SK-N-SH (cell line): ENCODE measurements around the gene CPEB3. TPM values are rescaled to one million over a fixed set of nuclear protein-coding genes. Genes with fewer than 3 reads are reported as not detected.
A peak's percentile ranks its signal among the peaks of the same experiment; 100 is the strongest.

Source experiments
- CTCF ChIA-PET: fragments of 300-600, 350-600 bp; formaldehyde crosslinking; extraction: SDS; loops from one replicate; lab custom pipeline; 2021; lab: Yijun Ruan, JAX
- POLR2A ChIA-PET: fragments of 350-600 bp; sonication (Branson Sonifier 250); formaldehyde crosslinking; extraction: SDS; loops from one replicate; lab custom pipeline; 2020; ENCODE audit warnings: antibody characterized with exemption, inconsistent platforms; lab: Yijun Ruan, JAX
- DNase-seq: peaks from one replicate; pipeline ENCODE4 v3.0.0; 2012
- H2AFZ ChIP-seq: fragments of 200-600 bp; sonication (generic); 2 replicates; pipeline ENCODE4 v1.8.1; 2016; ENCODE audit warnings: antibody characterized with exemption, mild to moderate bottlenecking, low read depth
- H3F3A ChIP-seq: fragments of 200-600 bp; sonication (generic); replicated peaks from 2 replicates; pipeline ENCODE3; 2016; ENCODE audit warnings: antibody characterized with exemption, mild to moderate bottlenecking; ENCODE audit not compliant: insufficient read depth
- H3K27ac ChIP-seq, 2 experiments: fragments of 200-500 bp in 1 of 2; fragments of 200-600 bp in 1 of 2; sonication (Bioruptor generic) in 1 of 2; sonication (generic), shearing (Covaris generic) in 1 of 2; 2 replicates each; pipeline versions ENCODE4 v1.5.1 to v1.6.1; 2014 to 2016; ENCODE audit warnings: low read depth in 2 of 2, inconsistent platforms in 1 of 2, low read length in 1 of 2, mild to moderate bottlenecking in 1 of 2, mixed read lengths in 1 of 2
- H3K27me3 ChIP-seq: fragments of 200-600 bp; sonication (generic), shearing (Covaris generic); 2 replicates; pipeline ENCODE4 v1.6.1; 2016; ENCODE audit warnings: mixed run types; ENCODE audit not compliant: insufficient read depth
- H3K36me3 ChIP-seq, 2 experiments: fragments of 200-500 bp in 1 of 2; fragments of 200-600 bp in 1 of 2; sonication (Bioruptor generic) in 1 of 2; sonication (generic) in 1 of 2; replicated peaks in 1 of 2; 2 replicates each; pipeline versions ENCODE3 to v1.5.1; 2014 to 2016; ENCODE audit warnings: low read length in 1 of 2, mild to moderate bottlenecking in 1 of 2; ENCODE audit not compliant: insufficient read depth in 2 of 2, control insufficient read depth in 1 of 2
- H3K4me1 ChIP-seq, 2 experiments: fragments of 200-500 bp in 1 of 2; fragments of 200-600 bp in 1 of 2; sonication (Bioruptor generic) in 1 of 2; sonication (generic), shearing (Covaris generic) in 1 of 2; 2 replicates each; pipeline versions ENCODE4 v1.5.1 to v1.6.1; 2014 to 2016; ENCODE audit warnings: low read depth in 1 of 2, low read length in 1 of 2, mixed run types in 1 of 2; ENCODE audit not compliant: insufficient read depth in 2 of 2, control insufficient read depth in 1 of 2
- H3K4me2 ChIP-seq: fragments of 200-600 bp; sonication (generic), shearing (Covaris generic); 2 replicates; pipeline ENCODE4 v1.6.1; 2017; ENCODE audit warnings: mixed run types
- H3K4me3 ChIP-seq, 2 experiments: fragments of 200-500 bp in 1 of 2; fragments of 200-600 bp in 1 of 2; sonication (Bioruptor generic) in 1 of 2; sonication (generic), shearing (Covaris generic) in 1 of 2; 2 replicates each; pipeline versions ENCODE4 v1.5.1 to v1.8.1; 2014 to 2016; ENCODE audit warnings: low read depth in 2 of 2, inconsistent platforms in 1 of 2, low read length in 1 of 2, mild to moderate bottlenecking in 1 of 2, mixed read lengths in 1 of 2, moderate library complexity in 1 of 2
- H3K79me2 ChIP-seq: fragments of 200-600 bp; sonication (generic); 2 replicates; pipeline ENCODE4 v1.8.1; 2017; ENCODE audit warnings: mild to moderate bottlenecking; ENCODE audit not compliant: insufficient read depth
- H3K9ac ChIP-seq: fragments of 200-600 bp; sonication (generic); 2 replicates; pipeline ENCODE4 v1.6.1; 2017; ENCODE audit warnings: mixed run types
- H3K9me2 ChIP-seq: fragments of 200-600 bp; sonication (generic); 2 replicates; pipeline ENCODE4 v1.6.1; 2017; ENCODE audit warnings: mixed run types
- H3K9me3 ChIP-seq: fragments of 200-600 bp; sonication (generic); 2 replicates; pipeline ENCODE4 v1.6.1; 2017; ENCODE audit warnings: mixed run types, mild to moderate bottlenecking, moderate library complexity
- H4K20me1 ChIP-seq: fragments of 200-600 bp; sonication (generic); 2 replicates; pipeline ENCODE4 v1.6.1; 2017; ENCODE audit warnings: mild to moderate bottlenecking, mixed run types; ENCODE audit not compliant: insufficient read depth
- CHD2 ChIP-seq: fragments of 150-350 bp; IDR thresholded peaks from 2 replicates; pipeline ENCODE4 v1.6.1; 2018; ENCODE audit warnings: low read length; ENCODE audit not compliant: partially characterized antibody
- GABPA ChIP-seq: IDR thresholded peaks from 2 replicates; pipeline ENCODE4 v1.4.0; 2012; ENCODE audit warnings: low read depth, mild to moderate bottlenecking
- MEF2A ChIP-seq: IDR thresholded peaks from 2 replicates; pipeline ENCODE4 v1.4.0; 2012; ENCODE audit warnings: low read depth, borderline replicate concordance
- MXI1 ChIP-seq: IDR thresholded peaks from 2 replicates; pipeline ENCODE4 v1.6.1; 2012; ENCODE audit warnings: mild to moderate bottlenecking, low read depth, low read length, improper control_type of control experiment
- NFIC ChIP-seq: IDR thresholded peaks from 2 replicates; pipeline ENCODE4 v1.4.0; 2012; ENCODE audit warnings: borderline replicate concordance
- PBX3 ChIP-seq: IDR thresholded peaks from 2 replicates; pipeline ENCODE4; 2012
- RAD21 ChIP-seq: IDR thresholded peaks from 2 replicates; pipeline ENCODE4 v1.6.1; 2012; ENCODE audit warnings: mild to moderate bottlenecking, low read length
- RCOR1 ChIP-seq: fragments of 150-350 bp; IDR thresholded peaks from 2 replicates; pipeline ENCODE4 v1.6.1; 2017; ENCODE audit warnings: antibody characterized with exemption, low read length
- RFX5 ChIP-seq: IDR thresholded peaks from 2 replicates; pipeline ENCODE4 v1.6.1; 2012; ENCODE audit warnings: mild to moderate bottlenecking, improper control_type of control experiment, low read length
- RXRA ChIP-seq: IDR thresholded peaks from 2 replicates; pipeline ENCODE4 v1.4.0; 2012; ENCODE audit warnings: low read depth, mild to moderate bottlenecking, borderline replicate concordance
- SMC3 ChIP-seq: IDR thresholded peaks from 2 replicates; pipeline ENCODE4 v1.6.1; 2012; ENCODE audit warnings: low read depth, low read length, improper control_type of control experiment
- TAF1 ChIP-seq: IDR thresholded peaks from 2 replicates; pipeline ENCODE4 v1.6.1; 2012; ENCODE audit warnings: low read depth, mild to moderate bottlenecking, low read length, moderate library complexity, borderline replicate concordance
- WGBS: methylation state at CpG from one replicate; pipeline ENCODE4 v1.1.6; 2017; ENCODE audit warnings: low lambda C conversion rate; 5-methylcytosine and 5-hydroxymethylcytosine counted together
- polyA plus RNA-seq, 3 experiments: library from polyadenylated mRNA; depleted of rRNA; stranded (reverse); fragments of >200 nt; gene quantifications; 2 replicates each; pipeline ENCODE4 v1.2.3, GENCODE V29; 2012
- TF ChIP-seq, protein P1 (sequence below): IDR thresholded peaks from 2 replicates; pipeline ENCODE4 v1.6.1; 2012; ENCODE audit warnings: mild to moderate bottlenecking, low read depth, low read length, moderate library complexity
- TF ChIP-seq, protein P2 (sequence below): IDR thresholded peaks from 2 replicates; pipeline ENCODE4 v1.4.0; 2012; ENCODE audit warnings: low read depth, borderline replicate concordance

Gene CPEB3
- polyA plus RNA-seq, 1 of the 3 experiments (the other 2 are of a cell fraction) = 0.36 TPM

DNA sequence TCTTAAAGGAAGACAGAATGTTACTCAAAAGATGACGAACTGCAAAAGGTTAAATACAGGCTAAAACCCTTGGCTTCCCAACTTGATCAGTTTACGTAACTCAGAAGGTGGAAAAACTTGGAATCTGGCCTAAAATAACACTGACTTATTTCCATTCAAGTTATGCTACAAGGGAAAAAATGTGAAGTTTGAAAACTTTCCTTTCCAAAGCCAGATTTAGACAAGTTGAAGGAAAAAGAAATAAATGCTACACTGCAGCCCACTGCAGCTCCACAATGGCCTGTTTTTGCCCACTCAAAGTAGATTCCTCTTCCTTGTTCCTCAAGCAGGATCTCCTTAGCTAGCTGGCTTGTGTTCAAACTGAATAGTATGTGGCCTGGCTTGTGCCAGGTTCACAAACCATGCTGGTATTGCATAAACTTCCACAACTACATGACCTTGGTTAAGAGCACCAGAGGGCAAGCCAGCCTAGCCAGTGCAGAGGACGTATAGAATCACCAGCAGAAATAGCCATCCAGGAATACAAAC is 166.2 kb downstream of the CPEB3 start:
- CTCF ChIA-PET = interaction anchor here (0.7 to 1.3 kb wide), 3 partner anchors 14 to 260 kb away, joined by 3 to 4 read pairs (median 3); no protein-coding TSS in a partner anchor
- Histone ChIP-seq H4K20me1 (no peaks in the 10 kb centered on the region), H2AFZ (no peak overlapping the region), H3K4me1 (peaks cover 5 to 6% of the 10 kb centered on the region in 2 experiments; a peak in 3 of 4 replicates), H3K9me2 (no peaks in the 10 kb centered on the region), H3K4me2 (peak overlapping the region; percentile 56), H3K27ac (peak overlapping the region; percentile 7 to 49; a peak in 3 of 4 replicates), H3K9me3 (no peaks in the 10 kb centered on the region), H3F3A (peaks cover 7% of the 10 kb centered on the region), H3K9ac (no peak overlapping the region; the same call in 1 of the 2 replicates), H3K4me3 (peak overlapping the region in 1 of 2 experiments; percentile 27; a peak in 1 of 4 replicates), H3K27me3 (no peaks in the 10 kb centered on the region), H3K79me2 (no peaks in the 10 kb centered on the region), H3K36me3 (no peaks in the 10 kb centered on the region)
- DNase-seq = no peak
- POLR2A ChIA-PET = interaction anchor here (0.5 kb wide), 1 partner anchor 57 kb away, joined by 4 read pairs; no protein-coding TSS in a partner anchor
- 40% methylated on average over 3 of the region's 3 CpGs for WGBS
- peak; percentile 71 for TF ChIP-seq NFIC
- TF ChIP-seq CHD2 = no peak

DNA sequence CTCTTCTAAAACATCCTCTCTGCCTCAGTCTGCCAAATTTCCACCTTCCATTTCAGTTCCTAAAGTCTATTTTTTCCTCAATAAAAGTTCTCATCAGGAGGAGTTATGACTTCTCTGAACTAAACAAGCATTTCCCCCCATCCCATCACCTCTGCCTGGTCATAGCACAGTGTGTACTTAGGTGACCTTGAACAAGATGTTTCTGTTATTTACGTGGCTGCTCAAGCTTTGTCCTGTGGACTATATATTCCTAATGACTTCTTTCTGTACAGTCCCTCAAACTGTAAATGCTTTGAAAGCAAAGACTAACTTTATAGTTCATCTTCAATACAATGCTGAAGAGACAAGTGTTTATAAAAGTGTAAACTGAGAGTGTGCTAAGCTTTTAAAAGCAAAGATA is 166.9 kb downstream of the CPEB3 start:
- H3K9me2 ChIP-seq = no peaks in the 10 kb centered on the region
- H3K9ac ChIP-seq = no peak overlapping the region
- H3K4me2 ChIP-seq = no peak overlapping the region
- 78% methylated on average over 1 of the region's 1 CpG for whole genome bisulfite sequencing
- H2AFZ ChIP-seq = no peak overlapping the region
- TF ChIP-seq MXI1 = no peak
- TF ChIP-seq GABPA = no peak
- TF ChIP-seq RCOR1 = no peak
- no peak for TF ChIP-seq PBX3
- no peak for TF ChIP-seq RAD21
- TF ChIP-seq RXRA = no peak
- peaks cover 5 to 6% of the 10 kb centered on the region in 2 experiments; a peak in 3 of 4 replicates for H3K4me1 ChIP-seq
- H3K9me3 ChIP-seq = no peaks in the 10 kb centered on the region
- peak overlapping the region in 1 of 2 experiments; percentile 49; a peak in 2 of 4 replicates for H3K27ac ChIP-seq
- peaks cover 7% of the 10 kb centered on the region for H3F3A ChIP-seq
- no peaks in the 10 kb centered on the region for H3K79me2 ChIP-seq
- no peaks in the 10 kb centered on the region for H4K20me1 ChIP-seq
- CTCF ChIA-PET = no interaction called here
- H3K4me3 ChIP-seq = no peak overlapping the region
- H3K36me3 ChIP-seq = no peaks in the 10 kb centered on the region
- H3K27me3 ChIP-seq = no peaks in the 10 kb centered on the region
- DNase-seq = no peak
- POLR2A ChIA-PET = no interaction called here

DNA sequence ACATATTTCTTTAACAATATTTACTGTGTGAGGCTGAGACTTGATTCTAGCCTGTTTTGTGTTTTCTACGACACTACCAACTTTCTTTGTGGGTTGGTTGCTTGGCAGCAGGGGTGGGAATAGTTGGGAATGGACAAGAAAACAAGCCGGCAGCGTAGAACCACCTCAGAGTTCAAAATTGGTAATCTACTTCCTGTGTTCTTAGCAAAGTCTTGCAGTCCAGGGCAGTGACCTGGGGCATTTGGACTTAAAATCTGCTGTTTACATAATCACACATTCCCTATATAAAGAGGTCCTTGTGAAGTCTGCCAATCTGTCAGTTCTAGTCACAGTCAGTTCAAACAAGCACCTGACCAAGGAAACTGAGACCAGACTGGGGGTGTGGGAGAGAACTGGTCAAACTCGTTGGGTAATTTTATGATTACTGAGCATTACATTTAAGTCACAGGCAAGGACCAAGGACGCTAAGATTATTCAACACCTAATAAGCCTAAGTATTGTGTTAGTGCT is 167.9 kb downstream of the CPEB3 start:
- Histone ChIP-seq H3K79me2 (no peaks in the 10 kb centered on the region), H3K9ac (no peak overlapping the region), H3K9me3 (no peaks in the 10 kb centered on the region), H3K36me3 (no peaks in the 10 kb centered on the region), H3K4me1 (peaks cover 5 to 6% of the 10 kb centered on the region in 2 experiments; a peak in 3 of 4 replicates), H2AFZ (no peak overlapping the region), H4K20me1 (no peaks in the 10 kb centered on the region), H3K27ac (no peak overlapping the region), H3F3A (peaks cover 7% of the 10 kb centered on the region), H3K27me3 (no peaks in the 10 kb centered on the region), H3K9me2 (no peaks in the 10 kb centered on the region), H3K4me2 (no peak overlapping the region), H3K4me3 (no peak overlapping the region)
- ChIA-PET CTCF (no interaction called here), POLR2A (no interaction called here)
- WGBS = 94% methylated on average over 5 of the region's 5 CpGs
- no peak for DNase-seq
- TF ChIP-seq MEF2A (no peak), RCOR1 (no peak), TAF1 (no peak), RFX5 (no peak), CHD2 (no peak), SMC3 (no peak), PBX3 (no peak)
- TF ChIP-seq, protein P1, sequence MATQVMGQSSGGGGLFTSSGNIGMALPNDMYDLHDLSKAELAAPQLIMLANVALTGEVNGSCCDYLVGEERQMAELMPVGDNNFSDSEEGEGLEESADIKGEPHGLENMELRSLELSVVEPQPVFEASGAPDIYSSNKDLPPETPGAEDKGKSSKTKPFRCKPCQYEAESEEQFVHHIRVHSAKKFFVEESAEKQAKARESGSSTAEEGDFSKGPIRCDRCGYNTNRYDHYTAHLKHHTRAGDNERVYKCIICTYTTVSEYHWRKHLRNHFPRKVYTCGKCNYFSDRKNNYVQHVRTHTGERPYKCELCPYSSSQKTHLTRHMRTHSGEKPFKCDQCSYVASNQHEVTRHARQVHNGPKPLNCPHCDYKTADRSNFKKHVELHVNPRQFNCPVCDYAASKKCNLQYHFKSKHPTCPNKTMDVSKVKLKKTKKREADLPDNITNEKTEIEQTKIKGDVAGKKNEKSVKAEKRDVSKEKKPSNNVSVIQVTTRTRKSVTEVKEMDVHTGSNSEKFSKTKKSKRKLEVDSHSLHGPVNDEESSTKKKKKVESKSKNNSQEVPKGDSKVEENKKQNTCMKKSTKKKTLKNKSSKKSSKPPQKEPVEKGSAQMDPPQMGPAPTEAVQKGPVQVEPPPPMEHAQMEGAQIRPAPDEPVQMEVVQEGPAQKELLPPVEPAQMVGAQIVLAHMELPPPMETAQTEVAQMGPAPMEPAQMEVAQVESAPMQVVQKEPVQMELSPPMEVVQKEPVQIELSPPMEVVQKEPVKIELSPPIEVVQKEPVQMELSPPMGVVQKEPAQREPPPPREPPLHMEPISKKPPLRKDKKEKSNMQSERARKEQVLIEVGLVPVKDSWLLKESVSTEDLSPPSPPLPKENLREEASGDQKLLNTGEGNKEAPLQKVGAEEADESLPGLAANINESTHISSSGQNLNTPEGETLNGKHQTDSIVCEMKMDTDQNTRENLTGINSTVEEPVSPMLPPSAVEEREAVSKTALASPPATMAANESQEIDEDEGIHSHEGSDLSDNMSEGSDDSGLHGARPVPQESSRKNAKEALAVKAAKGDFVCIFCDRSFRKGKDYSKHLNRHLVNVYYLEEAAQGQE = no peak
- TF ChIP-seq, protein P2, sequence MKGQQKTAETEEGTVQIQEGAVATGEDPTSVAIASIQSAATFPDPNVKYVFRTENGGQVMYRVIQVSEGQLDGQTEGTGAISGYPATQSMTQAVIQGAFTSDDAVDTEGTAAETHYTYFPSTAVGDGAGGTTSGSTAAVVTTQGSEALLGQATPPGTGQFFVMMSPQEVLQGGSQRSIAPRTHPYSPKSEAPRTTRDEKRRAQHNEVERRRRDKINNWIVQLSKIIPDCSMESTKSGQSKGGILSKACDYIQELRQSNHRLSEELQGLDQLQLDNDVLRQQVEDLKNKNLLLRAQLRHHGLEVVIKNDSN = no peak
